Loucy (cell line): Measurements from ENCODE around the gene TPCN2.

Source experiments
- CTCF ChIP-seq: fragments of 200-600 bp; sonication (generic); conservative IDR thresholded peaks from 2 replicates; pipeline ENCODE4 v1.5.1; 2014; ENCODE audit warnings: mild to moderate bottlenecking, antibody characterized with exemption, low read length
- EZH2phosphoT487 ChIP-seq: fragments of 200-600 bp; IDR thresholded peaks from 2 replicates; pipeline ENCODE4 v1.6.1; 2018; ENCODE audit warnings: antibody characterized with exemption, mild to moderate bottlenecking, moderate library complexity, borderline replicate concordance

GRCh38 chr11:69130654-69131053, 81.9 kb downstream of the TPCN2 start:
- TF ChIP-seq CTCF = no peak
- TF ChIP-seq EZH2phosphoT487 = no peak
